ENCODE data around the gene ACD. TPM values are rescaled to one million over a fixed set of nuclear protein-coding genes. Genes with fewer than 3 reads are reported as not detected.

ACD gene
- total RNA-seq, 3 donors from 2014 or later, result 19.4 to 20.6 (median 19.8) TPM

GRCh38 chr16:67651039-67651438 lies 9.0 kb downstream of the ACD start:
- Histone ChIP-seq H3K4me3 (no peak overlapping the region), H3K4me1 (peaks cover 0 to 11% of the 10 kb centered on the region in 2 donors), H3K36me3 (no peaks in the 10 kb centered on the region), H3K9me3 (no peaks in the 10 kb centered on the region), H3K27me3 (peaks cover 28 to 78% of the 10 kb centered on the region in 2 donors), H3K27ac (no peak overlapping the region)
- intact Hi-C loops (cut with DNase I; ENCODE audit: low total_unique reads), result no loop called here
- no peak for DNase-seq (ENCODE audit: low spot score in 2 of 2)
- no peak for TF ChIP-seq POLR2A (IDR thresholded peaks at IDR 0.05)
- no peak for TF ChIP-seq CTCF (IDR thresholded peaks at IDR 0.05)
- TF ChIP-seq POLR2AphosphoS5 (IDR thresholded peaks at IDR 0.05), result no peak

DNA sequence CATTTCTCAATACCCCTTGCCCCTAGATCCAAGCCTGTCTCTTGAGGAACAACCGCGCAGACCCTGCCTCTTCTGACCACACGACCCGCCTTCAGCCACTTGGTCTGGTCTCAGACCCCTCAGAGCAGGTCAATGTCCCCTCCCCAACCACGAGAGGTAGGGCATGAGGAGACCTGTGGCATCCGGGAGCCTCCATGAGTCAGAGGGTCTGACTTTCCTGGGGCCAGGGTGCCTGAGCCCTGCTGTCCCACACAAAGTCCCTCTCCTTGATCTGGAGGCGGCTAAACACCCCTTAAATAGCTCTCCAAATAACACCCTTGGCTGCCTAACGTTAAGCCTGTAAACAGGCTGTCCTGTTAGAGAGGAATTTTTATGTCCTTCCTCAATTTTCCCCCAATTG lies 10.0 kb downstream of the ACD start:
- intact Hi-C loops (cut with DNase I; ENCODE audit: low total_unique reads), result no loop called here
- no peaks in the 10 kb centered on the region for H3K36me3 ChIP-seq
- TF ChIP-seq CTCF (IDR thresholded peaks at IDR 0.05), result no peak
- TF ChIP-seq POLR2A (IDR thresholded peaks at IDR 0.05), result no peak
- TF ChIP-seq POLR2AphosphoS5 (IDR thresholded peaks at IDR 0.05), result no peak
- peaks cover 28 to 88% of the 10 kb centered on the region in 2 donors for H3K27me3 ChIP-seq
- H3K9me3 ChIP-seq, result no peaks in the 10 kb centered on the region
- H3K27ac ChIP-seq, result no peak overlapping the region
- DNase-seq (ENCODE audit: low spot score in 2 of 2), result no peak
- H3K4me3 ChIP-seq, result peak overlapping the region in 1 of 3 donors; percentile 48
- peaks cover 0 to 11% of the 10 kb centered on the region in 2 donors for H3K4me1 ChIP-seq

GRCh38 chr16:67649494-67649931 lies 10.5 kb downstream of the ACD start:
- TF ChIP-seq POLR2A (IDR thresholded peaks at IDR 0.05), result no peak
- no peak for TF ChIP-seq CTCF (IDR thresholded peaks at IDR 0.05)
- TF ChIP-seq POLR2AphosphoS5 (IDR thresholded peaks at IDR 0.05), result no peak
- H3K27me3 ChIP-seq, result peaks cover 28 to 88% of the 10 kb centered on the region in 2 donors

GRCh38 chr16:67648764-67649407 lies 11.2 kb downstream of the ACD start:
- H3K27me3 ChIP-seq, result peaks cover 24 to 82% of the 10 kb centered on the region in 2 donors
- TF ChIP-seq POLR2A (IDR thresholded peaks at IDR 0.05) (no peak), POLR2AphosphoS5 (IDR thresholded peaks at IDR 0.05) (no peak), CTCF (IDR thresholded peaks at IDR 0.05) (no peak)
- H3K36me3 ChIP-seq, result no peaks in the 10 kb centered on the region
- H3K4me1 ChIP-seq, result peaks cover 0 to 11% of the 10 kb centered on the region in 2 donors
- no peaks in the 10 kb centered on the region for H3K9me3 ChIP-seq
- DNase-seq (ENCODE audit: low spot score in 2 of 2), result no peak
- peak overlapping the region in 1 of 3 donors; percentile 47 for H3K4me3 ChIP-seq
- intact Hi-C loops (cut with DNase I; ENCODE audit: low total_unique reads), result no loop called here
- no peak overlapping the region for H3K27ac ChIP-seq

More at GRCh38 chr16:67649494-67649931, 10.5 kb downstream of the ACD start:
- Histone ChIP-seq H3K36me3 (no peaks in the 10 kb centered on the region), H3K4me3 (peak overlapping the region in 1 of 3 donors; percentile 48), H3K4me1 (peaks cover 0 to 11% of the 10 kb centered on the region in 2 donors), H3K9me3 (no peaks in the 10 kb centered on the region), H3K27ac (no peak overlapping the region)
- intact Hi-C loops (cut with DNase I; ENCODE audit: low total_unique reads), result no loop called here
- DNase-seq (ENCODE audit: low spot score in 2 of 2), result no peak

DNA sequence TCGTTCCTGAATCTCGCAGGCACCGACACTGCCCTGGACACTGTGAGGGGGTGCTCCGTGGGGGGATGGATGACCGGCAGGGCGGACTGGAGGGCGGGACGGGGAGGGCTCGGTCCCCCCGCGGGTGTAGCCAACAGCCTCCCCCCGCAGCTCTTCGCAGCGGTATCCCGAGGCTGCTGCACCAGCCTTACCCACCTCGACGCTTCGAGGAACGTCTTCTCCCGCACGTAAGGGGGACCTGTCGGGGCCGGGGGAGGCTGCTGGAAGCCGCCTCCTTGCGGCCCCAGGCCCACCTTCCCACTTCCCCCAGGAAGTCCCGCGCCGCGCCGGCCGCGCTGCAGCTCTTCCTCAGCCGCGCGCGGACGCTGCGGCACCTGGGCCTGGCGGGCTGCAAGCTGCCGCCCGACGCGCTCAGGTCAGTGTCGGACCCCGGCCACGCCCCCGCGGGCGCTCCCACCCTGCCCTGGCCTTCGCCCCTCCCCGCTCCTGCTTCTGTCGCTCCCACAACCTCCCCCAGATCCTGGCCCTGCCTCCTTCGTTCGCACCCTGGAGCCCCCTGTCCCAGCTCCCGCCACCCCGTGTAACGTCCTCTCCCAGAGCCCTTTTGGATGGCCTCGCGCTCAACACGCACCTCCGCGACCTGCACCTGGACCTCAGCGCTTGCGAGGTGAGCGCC lies 11.8 kb downstream of the ACD start:
- TF ChIP-seq POLR2AphosphoS5 (IDR thresholded peaks at IDR 0.05) (no peak), CTCF (IDR thresholded peaks at IDR 0.05) (no peak), POLR2A (IDR thresholded peaks at IDR 0.05) (no peak)
- peaks cover 20 to 76% of the 10 kb centered on the region in 2 donors for H3K27me3 ChIP-seq
- H3K27ac ChIP-seq, result no peak overlapping the region
- H3K4me1 ChIP-seq, result peaks cover 0 to 6% of the 10 kb centered on the region in 2 donors
- intact Hi-C loops (cut with DNase I; ENCODE audit: low total_unique reads), result no loop called here
- no peaks in the 10 kb centered on the region for H3K36me3 ChIP-seq
- peak overlapping the region in 1 of 3 donors; percentile 47 for H3K4me3 ChIP-seq
- DNase-seq (ENCODE audit: low spot score in 2 of 2), result no peak
- no peaks in the 10 kb centered on the region for H3K9me3 ChIP-seq

All from breast epithelium (tissue), 4 donors.